Neural crest cell (in vitro differentiated cells): Measurements from ENCODE around the gene CRAT. TPM values are rescaled to one million over a fixed set of nuclear protein-coding genes. Genes with fewer than 3 reads are reported as not detected.

Experiments
- DNase-seq: peaks from one replicate; pipeline ENCODE4 v3.0.0; 2021; ENCODE audit warnings: low read depth, mixed read lengths, low spot score
- H3K27ac Mint-ChIP-seq: one replicate; pipeline ENCODE4 v1.8.0; 2021; ENCODE audit warnings: mild to moderate bottlenecking, mixed read lengths; ENCODE audit not compliant: unreplicated experiment
- H3K27me3 Mint-ChIP-seq: 2 replicates; pipeline ENCODE4 v1.8.0; 2021; ENCODE audit warnings: low read depth, mild to moderate bottlenecking, mixed read lengths
- H3K36me3 Mint-ChIP-seq: 2 replicates; pipeline ENCODE4 v1.8.0; 2021; ENCODE audit warnings: low read depth, mild to moderate bottlenecking, mixed read lengths
- H3K4me1 Mint-ChIP-seq: 2 replicates; pipeline ENCODE4 v1.8.0; 2021; ENCODE audit warnings: mixed read lengths
- H3K4me3 Mint-ChIP-seq: one replicate; pipeline ENCODE4 v1.8.0; 2021; ENCODE audit warnings: mild to moderate bottlenecking, mixed read lengths
- H3K9me3 Mint-ChIP-seq: 2 replicates; pipeline ENCODE4 v1.8.0; 2021; ENCODE audit warnings: mixed read lengths
- CTCF ChIP-seq: fragments of 200-600 bp; sonication (generic); conservative IDR thresholded peaks from 2 replicates; pipeline ENCODE4 v1.5.0; 2021; ENCODE audit warnings: antibody characterized with exemption, mild to moderate bottlenecking
- total RNA-seq: library from RNA; stranded (reverse); gene quantifications from 2 replicates; pipeline ENCODE4 v1.2.1, GENCODE V29; 2021

Gene CRAT
- total RNA-seq, 1 donor from 2014 or later: 24.9 TPM

- Mint-ChIP-seq H3K27ac (peak overlapping the region; percentile 19), H3K4me3 (peak overlapping the region; percentile 95), H3K36me3 (no peaks in the 10 kb centered on the region), H3K27me3 (no peaks in the 10 kb centered on the region), H3K9me3 (no peaks in the 10 kb centered on the region), H3K4me1 (peaks cover 36% of the 10 kb centered on the region)
- no peak for TF ChIP-seq CTCF
- DNase-seq: no peak
Observed at GRCh38 chr9:129081388-129081904, 29.1 kb downstream of the CRAT start.

- TF ChIP-seq CTCF: no peak
- peaks cover 36% of the 10 kb centered on the region for H3K4me1 Mint-ChIP-seq
- H3K36me3 Mint-ChIP-seq: no peaks in the 10 kb centered on the region
- H3K9me3 Mint-ChIP-seq: no peaks in the 10 kb centered on the region
- H3K4me3 Mint-ChIP-seq: peak within 1 kb of the TSS; percentile 95
- DNase-seq: peak; percentile 96
- peak within 1 kb of the TSS; percentile 67 for H3K27ac Mint-ChIP-seq
- H3K27me3 Mint-ChIP-seq: no peaks in the 10 kb centered on the region
Observed at GRCh38 chr9:129080601-129081387, 29.8 kb downstream of the CRAT start, which contains the start of gene DOLPP1. DOLPP1 (plus strand) TSS chr9:129081111; CDS start chr9:129081132, 21 bp downstream.

- H3K36me3 Mint-ChIP-seq: no peaks in the 10 kb centered on the region
- H3K4me1 Mint-ChIP-seq: peaks cover 36% of the 10 kb centered on the region
- no peak for TF ChIP-seq CTCF
- no peaks in the 10 kb centered on the region for H3K27me3 Mint-ChIP-seq
- peak overlapping the region; percentile 95 for H3K4me3 Mint-ChIP-seq
- no peak for DNase-seq
- H3K27ac Mint-ChIP-seq: peak overlapping the region; percentile 67
- no peaks in the 10 kb centered on the region for H3K9me3 Mint-ChIP-seq
Observed at GRCh38 chr9:129080298-129080600, 30.3 kb downstream of the CRAT start.

- peak overlapping the region; percentile 95 for H3K4me3 Mint-ChIP-seq
- no peaks in the 10 kb centered on the region for H3K27me3 Mint-ChIP-seq
- no peak overlapping the region for H3K27ac Mint-ChIP-seq
- no peak for DNase-seq
- TF ChIP-seq CTCF: no peak
- no peaks in the 10 kb centered on the region for H3K9me3 Mint-ChIP-seq
- H3K36me3 Mint-ChIP-seq: no peaks in the 10 kb centered on the region
- peaks cover 36% of the 10 kb centered on the region for H3K4me1 Mint-ChIP-seq
Observed at GRCh38 chr9:129079829-129080228, 30.8 kb downstream of the CRAT start.

- no peaks in the 10 kb centered on the region for H3K27me3 Mint-ChIP-seq
- no peak for TF ChIP-seq CTCF
- peaks cover 36% of the 10 kb centered on the region for H3K4me1 Mint-ChIP-seq
- no peak for DNase-seq
- no peaks in the 10 kb centered on the region for H3K36me3 Mint-ChIP-seq
- H3K9me3 Mint-ChIP-seq: no peaks in the 10 kb centered on the region
- peak overlapping the region; percentile 16 for H3K27ac Mint-ChIP-seq
- peak overlapping the region; percentile 95 for H3K4me3 Mint-ChIP-seq
Observed at GRCh38 chr9:129078691-129079503, 31.7 kb downstream of the CRAT start.
